Ishikawa (cell line): ENCODE data around the gene OLAH.

Experiments
- CEBPB ChIP-seq: IDR thresholded peaks from 2 replicates; pipeline ENCODE4 v1.6.1; 2012
- EP300 ChIP-seq: IDR thresholded peaks from 2 replicates; pipeline ENCODE4 v1.6.1; 2012; ENCODE audit warnings: borderline replicate concordance
- FOXM1 ChIP-seq: IDR thresholded peaks from 2 replicates; pipeline ENCODE4 v1.6.1; 2012; ENCODE audit warnings: low read depth, borderline replicate concordance
- MAX ChIP-seq: IDR thresholded peaks from 2 replicates; pipeline ENCODE4 v1.6.1; 2012
- RAD21 ChIP-seq: IDR thresholded peaks from 2 replicates; pipeline ENCODE4 v1.6.1; 2012; ENCODE audit warnings: low read depth
- YY1 ChIP-seq: IDR thresholded peaks from 2 replicates; pipeline ENCODE4 v1.6.1; 2012; ENCODE audit warnings: low read depth
- ZBTB7A ChIP-seq: IDR thresholded peaks from 2 replicates; pipeline ENCODE4 v1.6.1; 2012; ENCODE audit warnings: low read depth
- TF ChIP-seq, protein P1 (sequence below): IDR thresholded peaks from 2 replicates; pipeline ENCODE4 v1.6.1; 2012; ENCODE audit warnings: low read depth, mild to moderate bottlenecking

DNA sequence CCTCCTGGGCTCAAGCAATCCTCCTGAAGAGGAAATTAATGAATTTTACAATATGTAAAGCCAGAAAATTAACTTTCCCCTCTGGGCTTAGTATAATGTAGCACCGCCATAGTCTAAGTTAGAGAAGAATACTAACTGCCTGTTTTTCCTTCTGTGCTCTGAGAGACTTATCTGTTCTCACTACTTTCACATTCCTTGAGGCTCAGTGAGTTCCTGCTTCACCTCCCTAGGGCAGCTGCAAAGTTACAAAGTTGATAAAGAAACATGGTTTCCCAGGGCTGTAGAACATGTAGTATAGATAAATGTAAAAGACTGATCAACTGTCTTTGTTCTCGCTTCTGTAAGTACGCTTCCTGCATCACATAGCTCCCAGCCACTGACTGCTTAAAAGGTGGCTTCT is 16.0 kb upstream of the OLAH start:
- TF ChIP-seq EP300 = no peak
- TF ChIP-seq RAD21 = no peak
- no peak for TF ChIP-seq CEBPB
- no peak for TF ChIP-seq YY1
- TF ChIP-seq ZBTB7A = no peak
- TF ChIP-seq, protein P1, sequence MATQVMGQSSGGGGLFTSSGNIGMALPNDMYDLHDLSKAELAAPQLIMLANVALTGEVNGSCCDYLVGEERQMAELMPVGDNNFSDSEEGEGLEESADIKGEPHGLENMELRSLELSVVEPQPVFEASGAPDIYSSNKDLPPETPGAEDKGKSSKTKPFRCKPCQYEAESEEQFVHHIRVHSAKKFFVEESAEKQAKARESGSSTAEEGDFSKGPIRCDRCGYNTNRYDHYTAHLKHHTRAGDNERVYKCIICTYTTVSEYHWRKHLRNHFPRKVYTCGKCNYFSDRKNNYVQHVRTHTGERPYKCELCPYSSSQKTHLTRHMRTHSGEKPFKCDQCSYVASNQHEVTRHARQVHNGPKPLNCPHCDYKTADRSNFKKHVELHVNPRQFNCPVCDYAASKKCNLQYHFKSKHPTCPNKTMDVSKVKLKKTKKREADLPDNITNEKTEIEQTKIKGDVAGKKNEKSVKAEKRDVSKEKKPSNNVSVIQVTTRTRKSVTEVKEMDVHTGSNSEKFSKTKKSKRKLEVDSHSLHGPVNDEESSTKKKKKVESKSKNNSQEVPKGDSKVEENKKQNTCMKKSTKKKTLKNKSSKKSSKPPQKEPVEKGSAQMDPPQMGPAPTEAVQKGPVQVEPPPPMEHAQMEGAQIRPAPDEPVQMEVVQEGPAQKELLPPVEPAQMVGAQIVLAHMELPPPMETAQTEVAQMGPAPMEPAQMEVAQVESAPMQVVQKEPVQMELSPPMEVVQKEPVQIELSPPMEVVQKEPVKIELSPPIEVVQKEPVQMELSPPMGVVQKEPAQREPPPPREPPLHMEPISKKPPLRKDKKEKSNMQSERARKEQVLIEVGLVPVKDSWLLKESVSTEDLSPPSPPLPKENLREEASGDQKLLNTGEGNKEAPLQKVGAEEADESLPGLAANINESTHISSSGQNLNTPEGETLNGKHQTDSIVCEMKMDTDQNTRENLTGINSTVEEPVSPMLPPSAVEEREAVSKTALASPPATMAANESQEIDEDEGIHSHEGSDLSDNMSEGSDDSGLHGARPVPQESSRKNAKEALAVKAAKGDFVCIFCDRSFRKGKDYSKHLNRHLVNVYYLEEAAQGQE = no peak
- no peak for TF ChIP-seq MAX
- no peak for TF ChIP-seq FOXM1
